HEK293T (cell line): ENCODE measurements around the gene PDE2A.

Experiments used
- ARNT ChIP-seq: fragments of 450-650 bp; IDR thresholded peaks from 2 replicates; pipeline ENCODE4 v1.6.1; 2017; ENCODE audit warnings: mild to moderate bottlenecking
- BHLHE40 ChIP-seq: fragments of 450-650 bp; IDR thresholded peaks from 2 replicates; pipeline ENCODE4 v1.6.1; 2016; ENCODE audit warnings: mild to moderate bottlenecking, moderate library complexity, borderline replicate concordance
- ELF4 ChIP-seq: fragments of 450-650 bp; IDR thresholded peaks from 2 replicates; pipeline ENCODE4 v1.6.1; 2017; ENCODE audit warnings: antibody characterized with exemption
- FOXK2 ChIP-seq: fragments of 450-650 bp; IDR thresholded peaks from 2 replicates; pipeline ENCODE4 v1.6.1; 2016; ENCODE audit warnings: mild to moderate bottlenecking
- FOXM1 ChIP-seq: fragments of 450-650 bp; IDR thresholded peaks from 2 replicates; pipeline ENCODE4 v1.6.1; 2017; ENCODE audit warnings: mild to moderate bottlenecking, borderline replicate concordance
- HDGF ChIP-seq: fragments of 450-650 bp; IDR thresholded peaks from 2 replicates; pipeline ENCODE4 v1.6.1; 2017; ENCODE audit warnings: antibody characterized with exemption, borderline replicate concordance
- L3MBTL2 ChIP-seq: fragments of 450-650 bp; conservative IDR thresholded peaks from 2 replicates; pipeline ENCODE4 v1.6.1; 2016; ENCODE audit warnings: mild to moderate bottlenecking
- SP1 ChIP-seq: fragments of 450-650 bp; IDR thresholded peaks from 2 replicates; pipeline ENCODE4 v1.6.1; 2017

- TF ChIP-seq FOXK2, result no peak
- TF ChIP-seq BHLHE40, result no peak
- no peak for TF ChIP-seq FOXM1
- TF ChIP-seq L3MBTL2, result no peak
- no peak for TF ChIP-seq ELF4
- TF ChIP-seq HDGF, result no peak
- no peak for TF ChIP-seq ARNT
- no peak for TF ChIP-seq SP1
These were observed 18.2 kb downstream of the PDE2A start for GRCh38 chr11:72655896-72656464.
